ENCODE measurements around the gene RERE. TPM values are rescaled to one million over a fixed set of nuclear protein-coding genes. Genes with fewer than 3 reads are reported as not detected.

RERE gene
- total RNA-seq, result 115 TPM
- long read RNA-seq, partial matches to known transcripts, result 41 of 87 reads
- long read RNA-seq, other reads (novel, unspliced or antisense), result 46 of 87 reads

GRCh38 chr1:8817412-8818324 lies at the start of gene RERE:
Gene RERE (minus strand): TSS chr1:8817640.
- DNase-seq (peak; percentile 97), ATAC-seq (peak; percentile 99)
- intact Hi-C loops (cut with micrococcal nuclease), result no loop called here

GRCh38 chr1:8866792-8867415 lies 49.5 kb upstream of the RERE start:
- intact Hi-C loops (cut with micrococcal nuclease), result no loop called here
- ATAC-seq, result no peak
- DNase-seq, result no peak

GRCh38 chr1:8866173-8866791 lies 48.8 kb upstream of the RERE start:
- intact Hi-C loops (cut with micrococcal nuclease), result no loop called here
- ATAC-seq (no peak), DNase-seq (no peak)

- DNase-seq, result no peak
- ATAC-seq, result no peak
- intact Hi-C loops (cut with micrococcal nuclease), result no loop called here
Measured at GRCh38 chr1:8864713-8865344, 47.4 kb upstream of the RERE start.

- intact Hi-C loops (cut with micrococcal nuclease), result no loop called here
Measured at GRCh38 chr1:8863794-8864233, 46.4 kb upstream of the RERE start.

GRCh38 chr1:8863138-8863537 lies 45.7 kb upstream of the RERE start:
- intact Hi-C loops (cut with micrococcal nuclease), result no loop called here
- DNase-seq (no peak), ATAC-seq (no peak)

More at GRCh38 chr1:8863794-8864233, 46.4 kb upstream of the RERE start:
- DNase-seq (no peak), ATAC-seq (no peak)

- DNase-seq, result no peak
- no peak for ATAC-seq
- intact Hi-C loops (cut with micrococcal nuclease), result no loop called here
Measured at GRCh38 chr1:8862528-8862927, 45.1 kb upstream of the RERE start.

- intact Hi-C loops (cut with micrococcal nuclease), result no loop called here
- no peak for DNase-seq
- ATAC-seq, result no peak
Measured at GRCh38 chr1:8860738-8861516, 43.5 kb upstream of the RERE start.

- intact Hi-C loops (cut with micrococcal nuclease), result no loop called here
- ATAC-seq (peak; percentile 27), DNase-seq (no peak)
Measured at GRCh38 chr1:8858888-8859706, 41.7 kb upstream of the RERE start.

- intact Hi-C loops (cut with micrococcal nuclease), result no loop called here
- DNase-seq, result no peak
- ATAC-seq, result peak; percentile 62
Measured at GRCh38 chr1:8858112-8858668, 40.8 kb upstream of the RERE start.

GRCh38 chr1:8856689-8857412 lies 39.4 kb upstream of the RERE start:
- ATAC-seq (no peak), DNase-seq (no peak)
- intact Hi-C loops (cut with micrococcal nuclease), result no loop called here

GRCh38 chr1:8854240-8854639 lies 36.8 kb upstream of the RERE start:
- intact Hi-C loops (cut with micrococcal nuclease), result no loop called here
- no peak for ATAC-seq
- DNase-seq, result no peak

GRCh38 chr1:8851060-8851459 lies 33.6 kb upstream of the RERE start:
- intact Hi-C loops (cut with micrococcal nuclease), result no loop called here
- no peak for DNase-seq
- ATAC-seq, result no peak

- DNase-seq (peak; percentile 97), ATAC-seq (peak; percentile 99)
- intact Hi-C loops (cut with micrococcal nuclease), result loop anchor here (10.0 kb wide), 1 partner anchor 284 kb away; no protein-coding TSS in a partner anchor
Measured at GRCh38 chr1:8848663-8849386, 31.4 kb upstream of the RERE start.

- ATAC-seq, result no peak
- no peak for DNase-seq
- intact Hi-C loops (cut with micrococcal nuclease), result loop anchor here (10.0 kb wide), 1 partner anchor 283 kb away; no protein-coding TSS in a partner anchor
Measured at GRCh38 chr1:8847990-8848389, 30.6 kb upstream of the RERE start.

- DNase-seq (no peak), ATAC-seq (no peak)
- intact Hi-C loops (cut with micrococcal nuclease), result loop anchor here (10.0 kb wide), 1 partner anchor 281 kb away; no protein-coding TSS in a partner anchor
Measured at GRCh38 chr1:8846263-8846662, 28.8 kb upstream of the RERE start.

Data from left ventricle myocardium superior (tissue), 1 donor.